IPS-11a (cell line): ENCODE data around the gene GPR149.

Experiments
- H3K4me3 ChIP-seq: one replicate; pipeline ENCODE4 v1.5.1; 2013; ENCODE audit warnings: low read depth, low read length, control low read depth

GPR149 gene

DNA sequence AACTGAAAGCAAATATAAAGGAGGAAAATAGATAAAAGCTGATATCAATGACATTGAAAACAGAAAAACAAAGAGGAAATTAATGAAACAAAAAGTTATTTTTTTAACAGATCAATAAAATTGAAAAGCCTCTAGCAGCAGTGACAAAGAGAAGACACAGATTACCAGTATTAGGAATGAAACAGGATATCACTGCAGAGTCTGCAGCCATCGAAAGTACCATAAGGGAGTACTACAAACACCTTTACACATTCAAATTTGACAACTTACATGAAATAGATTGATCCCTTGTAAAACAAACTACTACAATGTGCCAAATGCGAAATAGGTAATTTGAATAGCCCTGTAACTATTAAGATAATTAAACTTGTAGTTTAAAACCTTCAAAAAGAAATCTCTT lies 80.8 kb downstream of the GPR149 start:
- no peak overlapping the region for H3K4me3 ChIP-seq

DNA sequence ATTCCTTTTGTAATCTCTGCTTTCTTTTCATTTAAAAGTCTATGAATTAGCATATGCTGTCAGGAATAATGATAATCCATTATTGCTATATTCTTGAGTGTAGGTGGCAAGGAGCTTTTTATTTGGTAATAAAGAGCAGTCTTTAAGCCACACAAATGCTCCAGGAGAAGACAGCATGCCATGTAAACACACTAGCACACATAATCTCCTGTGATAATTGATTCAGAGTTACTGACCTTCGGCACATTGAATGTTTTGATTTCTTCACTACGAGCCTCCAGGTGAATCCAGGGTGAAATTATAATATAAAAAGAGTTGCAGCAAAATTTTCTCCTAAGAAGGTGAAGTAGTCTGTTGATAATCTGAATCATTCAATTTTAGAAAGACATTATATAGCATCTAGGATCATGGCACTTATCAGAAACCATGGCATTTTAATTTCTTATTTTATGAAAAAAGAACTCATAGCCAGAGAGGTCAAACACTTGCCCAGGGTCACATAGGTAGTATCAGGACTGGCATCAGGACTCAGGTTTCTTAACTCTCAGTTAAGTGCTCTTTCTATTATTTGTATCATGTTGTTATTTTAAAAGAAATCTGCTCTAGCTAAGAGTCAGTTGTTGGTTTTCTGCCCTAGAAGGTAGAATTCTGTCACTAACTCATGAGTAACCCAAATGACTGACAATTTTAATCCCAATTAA lies 84.4 kb downstream of the GPR149 start:
- H3K4me3 ChIP-seq: no peak overlapping the region

DNA sequence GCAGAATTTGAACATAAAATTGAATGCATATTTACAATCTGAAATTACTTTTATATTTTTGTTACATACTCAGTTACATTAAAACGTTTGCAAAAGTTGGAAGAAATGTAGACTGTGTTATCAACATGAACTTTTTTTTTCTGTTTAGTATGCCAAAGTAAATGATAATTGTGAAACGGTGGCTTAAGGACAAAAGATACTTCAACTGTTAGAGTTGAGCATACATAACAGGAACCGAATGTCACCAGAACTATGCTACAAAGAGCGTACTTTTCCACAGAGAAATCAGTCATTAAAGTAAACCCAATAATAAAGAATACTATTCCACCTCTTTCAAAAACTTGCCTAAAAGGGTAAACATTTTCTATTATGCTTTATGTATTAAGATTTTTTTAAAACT lies 91.4 kb downstream of the GPR149 start:
- H3K4me3 ChIP-seq: no peak overlapping the region

DNA sequence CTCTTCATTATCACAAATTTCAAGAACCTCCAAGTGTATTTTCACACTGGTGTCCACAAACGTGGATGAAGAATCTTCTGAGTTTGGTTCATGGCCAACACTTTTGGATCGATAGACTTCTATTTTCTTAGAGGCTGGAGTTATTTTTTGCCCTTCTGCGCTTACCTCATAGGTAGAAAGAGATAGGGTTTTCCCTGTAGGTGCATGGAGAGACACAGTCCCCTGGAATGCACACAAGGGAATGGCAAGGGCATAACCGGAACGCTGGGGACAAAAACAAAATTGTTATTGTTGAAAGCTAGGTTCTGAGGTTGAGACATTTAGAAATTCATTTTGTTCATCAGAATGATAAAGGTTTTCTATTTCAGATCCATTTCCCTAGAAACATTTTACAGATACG lies 92.0 kb downstream of the GPR149 start:
- H3K4me3 ChIP-seq: no peak overlapping the region

DNA sequence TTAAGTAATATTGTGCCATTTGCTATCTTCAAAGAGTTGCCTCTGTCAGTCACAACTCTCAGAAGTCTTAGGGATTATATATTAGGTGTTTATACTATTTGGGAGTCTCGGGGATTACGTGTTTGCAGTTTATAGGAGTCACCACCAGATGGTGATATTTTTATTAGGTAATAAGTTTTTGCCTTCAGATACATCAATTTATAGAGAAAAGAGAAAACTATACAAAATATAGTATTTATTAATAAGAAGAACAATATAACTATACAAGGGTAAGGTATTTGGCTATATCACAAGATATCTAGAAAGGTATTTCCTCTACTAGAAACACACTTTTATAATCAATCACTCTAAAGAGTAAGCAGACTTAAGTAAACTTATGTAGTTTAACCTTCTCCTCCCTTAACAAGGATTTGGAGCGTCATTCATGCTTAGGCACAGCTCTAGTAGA lies 95.0 kb downstream of the GPR149 start:
- no peak overlapping the region for H3K4me3 ChIP-seq

DNA sequence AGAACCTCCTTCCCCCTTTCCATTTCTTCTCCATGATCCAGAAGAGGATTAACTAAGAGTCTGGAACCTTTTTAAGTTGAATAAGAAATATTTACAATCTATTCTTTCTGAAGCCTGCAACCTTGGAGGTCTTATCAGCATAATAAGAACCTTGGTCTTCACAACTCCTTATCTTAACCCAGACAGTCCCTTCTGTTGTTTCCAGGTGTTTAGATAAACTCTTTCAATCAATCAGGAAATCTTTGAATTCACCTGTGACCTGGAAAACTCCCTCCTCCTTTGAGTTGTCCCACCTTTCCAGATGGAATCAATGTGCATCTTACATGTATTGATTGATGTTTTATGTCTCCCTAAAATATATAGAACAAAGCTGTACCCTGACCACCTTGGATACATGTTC lies 102.1 kb downstream of the GPR149 start:
- H3K4me3 ChIP-seq: no peak overlapping the region

DNA sequence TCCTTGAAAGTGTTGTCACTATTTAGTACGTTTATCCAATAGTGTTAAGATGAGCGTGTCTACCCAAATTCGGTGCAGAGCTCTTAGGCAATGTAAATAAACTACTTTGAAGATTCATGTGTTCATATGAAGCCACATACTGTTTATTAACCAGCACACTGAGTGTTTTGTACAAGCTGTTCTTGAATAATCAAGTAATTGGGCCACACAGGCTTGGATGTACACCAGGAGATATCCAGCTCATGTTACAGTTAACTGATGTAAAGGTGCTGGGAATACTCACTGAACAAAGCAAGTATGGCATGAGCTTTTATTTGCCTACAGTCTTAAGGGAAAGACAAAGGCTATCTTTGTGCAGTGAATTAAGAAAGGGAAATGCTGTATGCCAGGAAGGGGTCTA lies 105.1 kb downstream of the GPR149 start:
- peak overlapping the region; percentile 81 for H3K4me3 ChIP-seq

DNA sequence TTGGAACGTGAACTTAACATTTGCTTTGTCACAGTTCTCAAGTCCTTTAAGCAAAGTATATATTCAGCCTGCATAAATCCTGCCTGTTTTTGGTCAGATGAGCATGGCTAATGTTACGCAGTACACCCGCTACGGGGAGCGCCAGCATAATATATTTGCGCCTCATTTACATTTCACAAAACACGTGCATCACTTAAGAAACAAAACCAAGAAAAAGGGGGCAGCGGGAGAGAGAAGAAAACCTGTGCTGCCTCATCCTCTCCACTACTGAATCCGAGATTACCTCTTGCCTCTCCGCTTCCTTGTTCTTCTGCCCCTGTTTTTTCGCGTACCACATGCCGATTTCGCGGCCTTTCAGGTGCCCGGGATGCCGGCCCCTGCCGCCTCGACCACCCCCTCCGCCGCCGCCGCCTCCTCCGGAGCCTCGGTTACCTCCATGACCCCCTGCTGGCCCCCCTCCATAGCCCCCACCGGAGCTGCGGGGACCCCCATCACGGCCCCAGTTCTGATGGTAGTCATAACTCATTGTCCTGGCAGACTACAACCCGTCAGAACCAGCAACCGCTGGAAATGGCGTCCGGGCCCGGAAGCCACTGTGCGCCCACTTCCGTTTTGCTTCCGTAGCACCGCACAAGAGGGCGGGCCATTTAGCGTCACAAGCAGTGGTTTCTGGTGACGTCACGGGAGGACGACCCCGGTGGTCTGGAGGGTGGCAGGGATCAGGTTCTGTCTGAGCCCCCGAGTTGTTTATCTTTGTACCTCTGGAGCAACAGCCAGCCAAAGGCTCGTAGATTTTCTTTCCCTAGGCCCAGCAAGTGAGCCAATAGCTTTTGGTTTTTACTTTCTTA lies 105.9 kb downstream of the GPR149 start, which contains the start of gene DHX36:
TSS of gene DHX36 (minus strand) at position 597 of the 848 bp plus-strand sequence. CDS start at position 526, 71 bp downstream.
- H3K4me3 ChIP-seq: peak within 1 kb of the TSS; percentile 81

DNA sequence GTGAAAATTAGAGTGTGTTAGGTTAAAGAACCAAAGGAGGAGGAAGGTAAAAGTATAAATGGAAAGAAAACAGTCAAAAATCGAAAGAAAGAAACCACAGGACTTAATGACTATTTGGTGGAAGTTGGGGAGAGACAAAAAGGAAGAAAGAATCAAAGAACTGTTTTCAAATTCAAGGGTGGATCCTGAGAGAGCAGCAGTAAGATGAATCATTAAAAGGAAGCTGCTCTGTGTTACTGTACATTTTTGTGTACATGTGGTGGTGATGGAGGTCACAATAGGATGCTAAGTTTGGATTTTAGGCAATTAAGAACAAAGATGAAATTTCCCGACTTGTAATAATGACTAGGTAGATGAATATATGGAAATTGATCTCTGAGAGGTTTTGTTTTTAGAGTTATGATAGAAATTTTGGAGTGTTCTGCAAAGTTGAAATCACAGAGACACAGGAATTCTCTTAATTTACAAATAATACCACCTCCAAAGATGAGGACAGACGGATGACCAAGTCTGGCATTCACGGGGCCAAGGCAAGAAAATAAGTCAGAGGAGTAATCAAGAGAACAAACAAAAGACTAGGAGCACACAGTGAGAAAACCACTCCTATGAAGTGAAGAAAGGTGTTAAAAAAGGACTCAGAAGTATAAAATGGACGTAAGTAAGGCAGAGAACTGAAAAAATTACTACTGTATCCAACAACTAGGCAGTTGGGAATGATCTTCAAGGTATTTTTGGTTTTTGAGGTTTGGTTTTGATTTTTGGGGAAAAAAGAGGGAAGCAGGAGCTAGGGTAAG lies 112.8 kb downstream of the GPR149 start:
- no peak overlapping the region for H3K4me3 ChIP-seq

DNA sequence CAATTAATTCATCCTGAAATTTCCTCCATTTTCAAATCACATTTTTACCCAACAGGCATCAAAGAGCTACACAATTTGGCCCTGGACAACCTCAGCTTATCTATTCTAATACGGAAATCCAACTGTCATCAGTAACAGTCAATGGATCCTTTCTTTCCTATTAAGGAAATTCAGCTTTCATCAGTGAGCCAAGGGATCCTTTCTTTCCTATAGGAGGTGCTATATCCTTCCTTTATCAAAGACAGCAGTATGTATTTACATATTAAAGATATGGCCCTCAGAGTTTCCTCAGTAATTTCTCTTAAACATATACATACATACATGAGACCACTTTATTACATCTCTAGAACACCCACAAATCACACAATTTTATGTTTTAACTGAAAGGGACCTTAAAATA lies 115.8 kb downstream of the GPR149 start:
- no peak overlapping the region for H3K4me3 ChIP-seq

DNA sequence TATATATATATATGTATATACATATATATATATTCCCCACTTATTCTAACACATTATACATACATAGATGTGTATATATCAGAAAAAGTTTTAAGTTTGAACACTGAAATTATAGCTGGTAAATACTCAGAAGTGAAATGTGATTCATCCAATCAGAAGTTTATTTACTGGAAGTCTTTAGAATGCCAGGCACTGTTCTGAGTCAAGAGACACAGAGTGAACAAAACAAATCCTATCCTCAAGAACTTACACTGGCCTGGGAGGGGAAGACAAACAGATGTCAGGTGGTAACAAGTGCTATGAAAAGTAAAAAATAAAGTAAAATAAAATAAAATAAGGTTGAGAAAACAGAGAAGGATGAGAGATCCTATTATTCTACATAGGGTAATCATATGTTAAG lies 119.2 kb downstream of the GPR149 start:
- H3K4me3 ChIP-seq: no peak overlapping the region

DNA sequence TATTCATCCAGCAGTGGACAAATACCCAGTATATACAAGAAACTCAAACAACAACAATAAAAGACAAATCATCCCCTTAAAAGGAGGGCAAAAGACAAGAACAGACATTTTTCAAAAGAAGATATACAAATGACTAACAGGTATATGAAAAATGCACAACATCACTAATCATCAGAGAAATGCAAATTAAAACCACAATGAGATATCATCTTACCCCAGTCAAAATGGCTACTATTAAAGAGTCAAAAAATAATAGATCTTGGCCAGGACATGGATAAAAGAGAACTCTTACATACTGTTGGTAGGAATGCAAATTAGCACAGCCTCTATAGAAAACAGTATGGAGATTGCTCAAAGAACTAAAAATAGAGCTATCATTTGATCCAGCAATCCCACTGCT lies 122.6 kb downstream of the GPR149 start:
- no peak overlapping the region for H3K4me3 ChIP-seq

DNA sequence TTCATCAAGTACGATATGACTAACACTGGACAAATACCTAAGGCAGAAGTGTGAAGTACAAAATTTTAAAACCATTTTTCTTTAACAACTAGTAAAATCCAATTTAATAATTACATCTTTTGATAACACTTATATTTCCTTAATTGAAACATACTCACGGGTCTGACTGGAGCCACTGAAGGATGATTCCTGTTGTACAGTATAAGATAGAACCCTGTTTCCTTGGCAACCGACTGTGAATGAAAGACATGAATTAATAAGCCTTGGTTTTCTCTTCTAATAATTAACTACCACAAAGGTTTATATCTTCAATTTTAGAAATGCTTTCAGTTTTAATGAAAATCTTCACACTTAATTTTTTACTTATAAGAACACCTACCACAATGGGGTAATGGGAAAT lies 125.1 kb downstream of the GPR149 start:
- H3K4me3 ChIP-seq: no peak overlapping the region

DNA sequence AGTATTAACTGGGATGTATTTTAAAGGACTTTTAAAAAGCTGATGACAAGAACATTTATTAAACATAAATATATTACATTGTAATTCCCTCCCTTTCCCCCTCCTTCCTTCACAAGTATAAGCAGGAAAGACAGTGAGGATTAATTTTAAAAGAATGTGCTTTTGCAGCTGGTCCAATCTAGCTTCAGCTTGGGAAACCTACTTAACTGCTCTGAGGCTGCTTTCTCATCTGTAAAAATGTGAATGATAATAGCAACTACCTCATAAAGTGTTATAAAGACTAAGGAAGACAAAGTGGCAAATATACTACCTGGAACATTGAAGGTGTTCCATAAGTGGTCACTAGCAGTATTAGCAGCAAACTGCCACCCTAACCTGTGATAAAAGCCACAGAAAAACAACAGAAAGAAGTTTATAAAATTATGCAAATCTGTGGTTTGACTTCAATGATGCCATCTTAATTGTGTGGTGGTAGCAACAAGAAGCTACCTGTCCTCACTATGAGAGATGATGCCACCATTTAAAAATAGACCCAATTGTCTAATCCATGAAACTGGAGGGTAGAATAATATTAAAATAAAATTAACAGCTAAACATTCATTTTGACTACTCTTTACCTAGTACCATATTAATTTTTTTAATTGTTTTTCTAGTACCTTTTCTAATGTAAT lies 125.7 kb downstream of the GPR149 start:
- H3K4me3 ChIP-seq: no peak overlapping the region

DNA sequence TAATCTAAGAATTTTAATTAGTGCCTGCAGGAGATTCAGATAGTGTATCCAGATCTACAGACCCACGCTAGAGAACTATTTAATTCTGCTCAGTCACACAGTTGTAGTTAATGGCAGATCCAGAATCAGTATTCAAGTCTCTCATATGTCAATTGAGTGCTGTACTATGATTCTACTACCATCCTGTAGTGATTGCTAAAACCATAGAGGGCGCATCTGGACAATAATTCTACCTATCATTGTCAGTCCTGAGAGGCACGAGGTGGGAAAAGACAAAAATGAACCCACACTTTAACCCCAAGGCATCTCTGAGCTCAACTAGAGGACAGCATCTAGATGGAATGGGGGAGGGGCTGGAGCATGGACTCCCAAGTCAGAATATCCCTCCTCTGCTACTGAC lies 128.4 kb downstream of the GPR149 start:
- H3K4me3 ChIP-seq: no peak overlapping the region

DNA sequence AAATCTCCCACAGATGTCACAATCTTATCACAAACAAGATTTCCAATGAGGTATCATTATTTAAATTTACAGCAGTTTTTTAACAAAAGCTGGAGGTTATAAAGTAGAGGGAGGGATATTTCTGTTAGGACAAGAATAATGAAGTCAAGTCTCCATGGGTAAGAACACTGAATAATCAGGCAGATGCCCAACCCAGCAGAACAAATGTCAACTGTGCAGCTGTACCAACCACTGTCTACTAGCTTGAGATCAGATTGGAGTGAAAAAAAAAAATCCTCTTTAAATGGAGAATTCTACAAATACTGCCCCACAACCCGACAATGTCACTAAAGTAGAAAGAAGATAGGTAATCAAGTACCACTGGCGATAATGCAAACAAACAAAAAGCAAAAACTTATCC lies 136.0 kb downstream of the GPR149 start:
- H3K4me3 ChIP-seq: no peak overlapping the region

DNA sequence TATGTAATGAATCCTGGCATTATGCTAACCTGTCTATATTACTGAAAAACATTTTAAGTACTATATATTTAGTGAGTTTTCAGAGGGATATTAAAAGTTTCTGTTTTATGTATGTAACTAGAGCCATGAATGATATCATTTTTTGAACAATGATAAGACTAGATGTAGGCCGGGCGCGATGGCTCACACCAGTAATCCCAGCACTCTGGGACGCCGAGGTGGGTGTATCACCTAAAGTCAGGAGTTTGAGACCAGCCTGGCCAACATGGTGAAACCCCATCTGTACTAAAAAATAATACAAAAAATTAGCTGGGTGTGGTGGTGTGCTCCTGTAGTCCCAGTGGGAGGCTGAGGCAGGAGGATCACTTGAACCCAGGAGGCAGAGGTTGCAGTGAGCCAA lies 139.8 kb downstream of the GPR149 start:
- no peak overlapping the region for H3K4me3 ChIP-seq
